ENCODE results near the gene EDC3.

DNA sequence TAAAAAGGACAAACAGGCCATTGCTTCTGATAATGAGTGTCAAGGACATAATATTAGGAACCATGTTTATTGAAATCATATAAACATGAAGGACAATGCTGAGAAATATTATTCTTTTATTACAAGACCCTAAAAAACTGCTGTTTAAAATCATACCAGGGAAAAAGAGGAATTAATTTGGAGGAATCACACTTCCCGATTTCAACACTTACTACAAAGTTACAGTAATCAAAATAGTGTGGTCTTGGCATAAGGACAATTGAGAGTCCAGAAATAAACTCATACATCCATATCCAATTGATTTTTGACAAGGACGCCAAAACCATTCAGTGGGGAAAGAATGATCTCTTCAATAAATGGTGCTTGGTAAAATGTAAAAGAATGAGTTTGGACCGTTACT lies 16.5 kb upstream of the EDC3 start:
- no peak for TF ChIP-seq TEAD2 (tag; IDR thresholded peaks at IDR 0.05)
- TF ChIP-seq, protein P1, sequence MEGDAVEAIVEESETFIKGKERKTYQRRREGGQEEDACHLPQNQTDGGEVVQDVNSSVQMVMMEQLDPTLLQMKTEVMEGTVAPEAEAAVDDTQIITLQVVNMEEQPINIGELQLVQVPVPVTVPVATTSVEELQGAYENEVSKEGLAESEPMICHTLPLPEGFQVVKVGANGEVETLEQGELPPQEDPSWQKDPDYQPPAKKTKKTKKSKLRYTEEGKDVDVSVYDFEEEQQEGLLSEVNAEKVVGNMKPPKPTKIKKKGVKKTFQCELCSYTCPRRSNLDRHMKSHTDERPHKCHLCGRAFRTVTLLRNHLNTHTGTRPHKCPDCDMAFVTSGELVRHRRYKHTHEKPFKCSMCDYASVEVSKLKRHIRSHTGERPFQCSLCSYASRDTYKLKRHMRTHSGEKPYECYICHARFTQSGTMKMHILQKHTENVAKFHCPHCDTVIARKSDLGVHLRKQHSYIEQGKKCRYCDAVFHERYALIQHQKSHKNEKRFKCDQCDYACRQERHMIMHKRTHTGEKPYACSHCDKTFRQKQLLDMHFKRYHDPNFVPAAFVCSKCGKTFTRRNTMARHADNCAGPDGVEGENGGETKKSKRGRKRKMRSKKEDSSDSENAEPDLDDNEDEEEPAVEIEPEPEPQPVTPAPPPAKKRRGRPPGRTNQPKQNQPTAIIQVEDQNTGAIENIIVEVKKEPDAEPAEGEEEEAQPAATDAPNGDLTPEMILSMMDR (IDR thresholded peaks at IDR 0.05 in 2 of 3, conservative IDR thresholded peaks at IDR 0.05 in 1 of 3; ENCODE audit: insufficient read depth in 2 of 3, low read depth in 1 of 3, low read length in 3 of 3), result no peak
- TF ChIP-seq, protein P2, sequence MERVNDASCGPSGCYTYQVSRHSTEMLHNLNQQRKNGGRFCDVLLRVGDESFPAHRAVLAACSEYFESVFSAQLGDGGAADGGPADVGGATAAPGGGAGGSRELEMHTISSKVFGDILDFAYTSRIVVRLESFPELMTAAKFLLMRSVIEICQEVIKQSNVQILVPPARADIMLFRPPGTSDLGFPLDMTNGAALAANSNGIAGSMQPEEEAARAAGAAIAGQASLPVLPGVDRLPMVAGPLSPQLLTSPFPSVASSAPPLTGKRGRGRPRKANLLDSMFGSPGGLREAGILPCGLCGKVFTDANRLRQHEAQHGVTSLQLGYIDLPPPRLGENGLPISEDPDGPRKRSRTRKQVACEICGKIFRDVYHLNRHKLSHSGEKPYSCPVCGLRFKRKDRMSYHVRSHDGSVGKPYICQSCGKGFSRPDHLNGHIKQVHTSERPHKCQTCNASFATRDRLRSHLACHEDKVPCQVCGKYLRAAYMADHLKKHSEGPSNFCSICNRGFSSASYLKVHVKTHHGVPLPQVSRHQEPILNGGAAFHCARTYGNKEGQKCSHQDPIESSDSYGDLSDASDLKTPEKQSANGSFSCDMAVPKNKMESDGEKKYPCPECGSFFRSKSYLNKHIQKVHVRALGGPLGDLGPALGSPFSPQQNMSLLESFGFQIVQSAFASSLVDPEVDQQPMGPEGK (CRISPR knock-in tag; IDR thresholded peaks at IDR 0.05; ENCODE audit: borderline replicate concordance), result no peak
- TF ChIP-seq POLR2A (conservative IDR thresholded peaks at IDR 0.05), result no peak
- no peak for TF ChIP-seq TAF1 (IDR thresholded peaks at IDR 0.05; ENCODE audit: control insufficient read depth, extremely low read depth, insufficient read depth, low read length, severe bottlenecking)
- no peak for TF ChIP-seq GABPB1 (CRISPR knock-in tag; IDR thresholded peaks at IDR 0.05)
- no peak for TF ChIP-seq ZNF274 (IDR thresholded peaks at IDR 0.05; ENCODE audit: borderline replicate concordance, low read depth, low read length)
- TF ChIP-seq IRF2 (CRISPR knock-in tag; IDR thresholded peaks at IDR 0.05), result no peak
- TF ChIP-seq KLF6 (CRISPR knock-in tag; IDR thresholded peaks at IDR 0.05; ENCODE audit: borderline replicate concordance), result no peak
- no peak for TF ChIP-seq TSC22D4 (tag; IDR thresholded peaks at IDR 0.05)
- no peak for TF ChIP-seq CHCHD3 (CRISPR knock-in tag; IDR thresholded peaks at IDR 0.05)
- TF ChIP-seq ZNF174 (CRISPR knock-in tag; IDR thresholded peaks at IDR 0.05), result no peak

All from K562 (cell line).